HAP-1 (cell line): ENCODE data around the gene MDFI.

Source experiments
- DNase-seq, 2 experiments: peaks; one replicate each; pipeline ENCODE4 v3.0.0-alpha.2; 2016 to 2020; ENCODE audit warnings: low spot score in 2 of 2
- H3K27me3 ChIP-seq: fragments of 250-450 bp; sonication (Bioruptor Pico); 2 replicates; pipeline ENCODE4 v1.5.1; 2020; ENCODE audit warnings: low read depth, mild to moderate bottlenecking, moderate library complexity
- H3K36me3 ChIP-seq: fragments of 250-450 bp; sonication (Bioruptor Pico); replicated peaks from 2 replicates; pipeline ENCODE4 v1.5.1; 2020; ENCODE audit warnings: mild to moderate bottlenecking
- H3K4me1 ChIP-seq: fragments of 250-450 bp; sonication (Bioruptor Pico); 2 replicates; pipeline ENCODE4 v1.5.1; 2020; ENCODE audit warnings: mild to moderate bottlenecking
- H3K4me3 ChIP-seq: fragments of 250-450 bp; sonication (Bioruptor Pico); 2 replicates; pipeline ENCODE4 v1.5.1; 2020; ENCODE audit warnings: mild to moderate bottlenecking, moderate library complexity
- H3K9me3 ChIP-seq: fragments of 250-450 bp; sonication (Bioruptor Pico); 2 replicates; pipeline ENCODE4 v1.5.1; 2020; ENCODE audit warnings: mild to moderate bottlenecking, moderate library complexity
- in situ Hi-C: fragments of 300-500 bp; cut with MboI; formaldehyde crosslinking; loops from 3 replicates; pipeline ENCODE4 v1.14.3; 2020; ENCODE audit warnings: low sequenced_read_pairs, inconsistent platforms, mixed read lengths

MDFI gene

DNA sequence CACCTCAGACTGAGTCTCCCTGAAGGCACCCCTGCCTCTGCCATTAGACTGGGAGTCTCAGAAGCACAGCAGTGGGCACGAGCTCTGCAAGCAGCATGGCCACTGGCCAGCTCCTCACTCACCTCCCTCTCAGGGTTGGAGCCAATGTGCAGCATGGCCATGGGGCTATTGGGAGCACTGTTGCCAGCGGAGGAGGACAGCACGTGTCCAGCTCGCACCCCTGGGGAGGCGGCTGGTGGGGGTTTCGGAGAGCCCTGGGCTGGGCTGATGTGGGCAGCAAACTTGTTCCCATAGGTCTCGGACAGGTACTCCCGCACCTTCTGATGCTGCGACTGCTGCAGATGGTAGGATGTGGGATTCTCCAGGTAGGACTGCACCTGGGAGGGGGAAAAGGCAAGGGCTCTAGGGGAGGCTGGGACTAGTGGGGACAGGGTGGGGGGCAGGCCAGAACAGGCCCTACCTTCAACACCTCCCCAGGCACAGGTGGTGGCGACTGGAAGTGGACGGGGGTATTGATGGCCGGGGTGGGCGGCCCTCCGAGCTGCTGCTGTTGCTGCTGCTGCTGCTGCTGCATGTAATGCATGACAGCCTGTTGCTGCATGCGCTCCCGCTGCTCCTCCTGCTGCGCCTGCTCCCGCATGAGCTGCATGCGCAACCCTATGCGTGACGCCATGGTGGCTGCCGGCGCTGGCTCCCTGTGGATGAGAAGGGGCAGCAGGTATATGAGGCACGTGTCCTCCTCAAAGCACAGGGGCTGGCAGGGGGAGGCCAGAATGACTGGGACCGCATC lies 52.5 kb downstream of the MDFI start:
- in situ Hi-C loops: no loop called here
- Histone ChIP-seq H3K9me3 (no peaks in the 10 kb centered on the region), H3K4me3 (no peak overlapping the region), H3K36me3 (no peaks in the 10 kb centered on the region), H3K27me3 (no peaks in the 10 kb centered on the region), H3K4me1 (no peaks in the 10 kb centered on the region)
- DNase-seq: no peak

- in situ Hi-C loops: no loop called here
- DNase-seq: no peak
- H3K9me3 ChIP-seq: no peaks in the 10 kb centered on the region
- no peaks in the 10 kb centered on the region for H3K27me3 ChIP-seq
- no peaks in the 10 kb centered on the region for H3K4me1 ChIP-seq
- no peak overlapping the region for H3K4me3 ChIP-seq
- H3K36me3 ChIP-seq: no peaks in the 10 kb centered on the region
Measured at GRCh38 chr6:41691426-41692079, 53.3 kb downstream of the MDFI start.

DNA sequence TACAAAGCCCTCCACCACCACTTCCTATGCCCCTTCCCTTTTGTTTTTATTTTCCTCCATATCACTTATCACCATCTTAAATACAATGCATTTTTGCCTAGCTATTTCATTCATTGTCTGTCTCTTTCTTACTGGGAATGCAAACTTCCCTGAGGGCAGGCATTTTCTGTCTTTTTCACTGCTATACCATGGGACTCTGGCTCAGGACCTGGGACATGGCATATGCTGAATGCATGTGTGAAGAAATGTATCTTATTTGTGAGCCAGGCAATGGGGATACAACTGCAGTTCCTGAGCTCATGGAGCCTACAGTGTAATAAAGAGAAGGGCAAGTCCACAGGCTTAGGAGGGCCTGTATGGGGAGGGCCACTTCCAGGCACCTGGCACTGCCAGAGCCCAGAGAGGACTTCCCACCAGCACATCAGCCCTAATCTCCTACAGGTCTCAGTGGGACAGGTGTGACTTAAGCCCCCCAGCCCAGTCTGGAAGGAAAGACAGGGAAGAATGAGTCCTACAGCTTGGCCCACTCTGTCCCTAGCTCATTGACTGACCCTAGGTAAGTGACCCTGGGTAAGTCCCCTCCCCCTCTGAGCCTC lies 53.9 kb downstream of the MDFI start:
- in situ Hi-C loops: no loop called here
- Histone ChIP-seq H3K9me3 (no peaks in the 10 kb centered on the region), H3K4me3 (no peak overlapping the region), H3K4me1 (no peaks in the 10 kb centered on the region), H3K27me3 (no peaks in the 10 kb centered on the region), H3K36me3 (no peaks in the 10 kb centered on the region)
- no peak for DNase-seq

DNA sequence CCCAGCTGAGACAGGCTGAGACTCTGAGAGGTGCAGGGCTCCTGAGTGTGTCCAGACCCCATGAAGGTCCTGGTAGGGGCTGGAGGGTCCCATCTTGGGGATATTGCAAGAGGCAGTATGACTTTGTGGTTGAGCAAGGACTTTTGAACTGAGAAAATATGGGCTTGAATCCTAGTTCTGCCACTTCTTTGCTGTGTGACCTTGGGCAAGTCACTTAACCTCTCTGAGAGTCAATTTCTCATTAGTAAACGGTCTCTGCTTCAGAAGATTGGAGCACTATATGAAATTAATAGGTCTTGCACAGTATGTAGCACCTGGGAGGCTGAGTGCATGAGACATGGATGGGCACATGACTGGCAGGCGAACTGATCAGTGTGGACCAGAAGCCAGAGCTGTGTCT lies 54.5 kb downstream of the MDFI start:
- Histone ChIP-seq H3K4me3 (no peak overlapping the region), H3K27me3 (no peaks in the 10 kb centered on the region; the same call in 1 of the 2 replicates), H3K4me1 (no peaks in the 10 kb centered on the region), H3K9me3 (no peaks in the 10 kb centered on the region), H3K36me3 (no peaks in the 10 kb centered on the region)
- in situ Hi-C loops: no loop called here
- no peak for DNase-seq

- no peaks in the 10 kb centered on the region for H3K9me3 ChIP-seq
- H3K4me1 ChIP-seq: no peaks in the 10 kb centered on the region
- no peaks in the 10 kb centered on the region; the same call in 1 of the 2 replicates for H3K27me3 ChIP-seq
- H3K36me3 ChIP-seq: no peaks in the 10 kb centered on the region
- no peak overlapping the region for H3K4me3 ChIP-seq
- DNase-seq: no peak
- in situ Hi-C loops: no loop called here
Measured at GRCh38 chr6:41693281-41694240, 55.3 kb downstream of the MDFI start.

GRCh38 chr6:41694815-41695526 lies 56.7 kb downstream of the MDFI start:
- Histone ChIP-seq H3K36me3 (no peaks in the 10 kb centered on the region), H3K9me3 (no peaks in the 10 kb centered on the region), H3K4me1 (no peaks in the 10 kb centered on the region), H3K27me3 (no peaks in the 10 kb centered on the region; the same call in 1 of the 2 replicates), H3K4me3 (no peak overlapping the region)
- in situ Hi-C loops: no loop called here
- DNase-seq: no peak

GRCh38 chr6:41695825-41696224 lies 57.6 kb downstream of the MDFI start:
- Histone ChIP-seq H3K4me1 (no peaks in the 10 kb centered on the region), H3K4me3 (no peak overlapping the region), H3K36me3 (no peaks in the 10 kb centered on the region), H3K27me3 (no peaks in the 10 kb centered on the region; the same call in 1 of the 2 replicates), H3K9me3 (no peaks in the 10 kb centered on the region)
- in situ Hi-C loops: no loop called here
- no peak for DNase-seq

GRCh38 chr6:41696788-41697187 lies 58.5 kb downstream of the MDFI start:
- Histone ChIP-seq H3K4me1 (no peaks in the 10 kb centered on the region), H3K27me3 (no peaks in the 10 kb centered on the region; the same call in 1 of the 2 replicates), H3K4me3 (no peak overlapping the region), H3K36me3 (no peaks in the 10 kb centered on the region), H3K9me3 (no peaks in the 10 kb centered on the region)
- DNase-seq: no peak
- in situ Hi-C loops: no loop called here

DNA sequence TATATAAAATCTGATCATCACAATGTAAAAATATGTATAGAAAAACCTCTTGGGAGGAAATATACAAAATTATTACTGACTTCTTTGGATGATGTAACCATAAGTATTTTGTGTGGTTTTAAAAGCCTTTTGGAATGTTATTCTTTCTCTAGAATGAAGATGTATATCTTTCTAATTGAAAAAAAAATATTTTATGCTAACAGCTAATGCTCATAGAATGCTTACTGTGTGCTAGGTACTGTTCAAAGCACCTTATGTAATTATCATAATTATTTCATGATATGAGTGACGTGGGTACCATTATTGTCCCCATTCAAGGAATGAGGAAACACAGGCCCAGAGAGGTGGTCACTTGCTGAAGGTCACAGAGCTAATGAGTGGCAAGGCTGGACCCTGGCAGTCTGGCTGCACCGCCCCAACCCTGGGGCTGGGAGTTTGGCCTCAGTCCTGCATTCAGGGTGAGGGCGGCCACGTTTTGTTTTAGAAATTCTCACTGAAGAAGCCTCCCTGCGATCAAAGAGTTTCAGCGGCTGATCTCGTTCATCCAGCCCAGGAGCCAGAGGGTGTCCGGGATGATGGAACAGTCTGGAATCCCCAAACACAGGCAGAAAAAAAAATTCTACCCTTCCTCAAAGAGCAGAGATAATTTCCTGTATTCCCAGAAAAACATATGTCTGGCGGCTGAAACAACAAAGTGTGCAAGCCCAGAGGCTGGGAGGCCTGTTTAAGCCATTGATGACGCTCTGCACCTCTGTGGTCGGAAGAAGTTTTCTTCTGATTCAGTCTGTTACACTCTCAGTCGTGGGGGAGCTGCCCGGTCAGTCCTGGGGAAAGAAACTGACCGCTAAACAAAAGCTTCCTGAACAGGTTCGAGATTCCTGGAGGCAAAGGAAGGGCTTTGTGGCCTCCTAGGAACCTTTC lies 59.9 kb downstream of the MDFI start:
- Histone ChIP-seq H3K27me3 (no peaks in the 10 kb centered on the region; the same call in 1 of the 2 replicates), H3K9me3 (no peaks in the 10 kb centered on the region), H3K4me3 (no peak overlapping the region), H3K4me1 (no peaks in the 10 kb centered on the region), H3K36me3 (no peaks in the 10 kb centered on the region)
- in situ Hi-C loops: no loop called here
- no peak for DNase-seq

- in situ Hi-C loops: no loop called here
- Histone ChIP-seq H3K36me3 (no peaks in the 10 kb centered on the region), H3K4me3 (no peak overlapping the region), H3K27me3 (no peaks in the 10 kb centered on the region; the same call in 1 of the 2 replicates), H3K9me3 (no peaks in the 10 kb centered on the region), H3K4me1 (no peaks in the 10 kb centered on the region)
- no peak for DNase-seq
Measured at GRCh38 chr6:41699063-41699462, 60.8 kb downstream of the MDFI start.

DNA sequence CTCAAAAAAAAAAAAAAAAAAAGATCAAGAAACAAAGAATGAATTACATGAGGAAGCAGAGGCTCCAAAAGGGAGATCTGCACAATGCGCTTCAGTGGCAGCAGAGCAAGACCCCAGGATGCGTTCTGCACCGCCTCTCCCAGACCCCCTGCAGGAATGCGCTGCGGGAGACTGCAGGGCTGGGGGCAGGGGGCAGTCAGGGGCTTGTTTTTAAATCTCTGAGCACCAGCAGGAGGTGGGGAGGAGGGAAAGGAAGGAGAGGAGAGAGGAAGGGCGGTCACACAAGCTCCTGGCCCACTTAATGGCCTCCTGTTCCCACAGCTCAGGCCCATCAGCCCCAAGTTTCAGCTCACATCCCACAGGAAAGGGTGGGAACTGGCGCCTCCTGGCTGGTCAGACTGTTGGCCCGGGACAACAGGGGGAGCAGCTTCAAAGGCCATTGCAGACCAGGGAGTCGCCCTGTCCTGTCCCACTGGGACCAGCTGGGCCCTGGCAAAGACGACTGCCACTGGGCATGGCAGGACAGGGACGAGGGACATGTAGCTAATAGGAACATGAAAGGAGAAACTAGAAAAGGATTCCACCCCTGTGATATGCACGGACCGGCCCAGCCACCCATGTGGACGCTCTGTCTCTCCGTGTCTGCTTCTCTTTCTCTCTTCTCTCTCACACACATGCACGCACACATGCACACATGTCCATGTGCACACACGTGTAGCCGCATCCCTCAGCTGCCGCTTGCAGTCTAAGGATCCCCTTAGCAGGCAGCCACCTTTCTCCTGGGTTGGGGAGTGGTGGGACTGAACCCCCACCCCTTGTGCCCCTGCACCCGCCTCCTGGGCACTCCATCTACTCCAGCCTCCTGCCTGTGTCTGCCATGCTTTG lies 62.4 kb downstream of the MDFI start:
- H3K27me3 ChIP-seq: no peaks in the 10 kb centered on the region; the same call in 1 of the 2 replicates
- no peak overlapping the region for H3K4me3 ChIP-seq
- no peaks in the 10 kb centered on the region for H3K9me3 ChIP-seq
- DNase-seq: no peak
- in situ Hi-C loops: no loop called here
- no peaks in the 10 kb centered on the region for H3K4me1 ChIP-seq
- no peaks in the 10 kb centered on the region for H3K36me3 ChIP-seq
